NCI-H1930 (cell line): ENCODE results near the gene PRR5L.

Source experiments
- DNase-seq, 2 experiments: peaks; one replicate each; lab custom pipeline; 2025; lab: John Stamatoyannopoulos, UW

Gene PRR5L

DNA sequence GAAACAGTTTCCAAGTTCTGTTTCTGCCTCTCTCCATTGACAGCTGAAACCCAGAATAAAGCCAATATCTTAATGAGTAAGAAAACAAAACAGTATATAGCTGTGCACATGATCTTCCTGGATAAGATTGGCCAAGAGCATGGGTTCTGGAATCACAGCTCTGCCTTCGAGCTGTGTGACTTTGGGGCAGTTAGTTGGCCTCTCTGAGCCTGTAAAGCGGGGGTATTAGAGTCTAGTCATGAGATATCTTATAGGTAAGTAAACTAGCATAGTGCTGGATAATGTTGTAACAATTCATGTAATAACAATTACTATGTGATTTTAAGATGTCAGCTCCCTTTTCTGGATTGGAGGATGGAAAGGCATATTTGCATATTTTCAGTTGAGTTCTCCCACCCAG is 140.5 kb downstream of the PRR5L start:
- no peak for DNase-seq

DNA sequence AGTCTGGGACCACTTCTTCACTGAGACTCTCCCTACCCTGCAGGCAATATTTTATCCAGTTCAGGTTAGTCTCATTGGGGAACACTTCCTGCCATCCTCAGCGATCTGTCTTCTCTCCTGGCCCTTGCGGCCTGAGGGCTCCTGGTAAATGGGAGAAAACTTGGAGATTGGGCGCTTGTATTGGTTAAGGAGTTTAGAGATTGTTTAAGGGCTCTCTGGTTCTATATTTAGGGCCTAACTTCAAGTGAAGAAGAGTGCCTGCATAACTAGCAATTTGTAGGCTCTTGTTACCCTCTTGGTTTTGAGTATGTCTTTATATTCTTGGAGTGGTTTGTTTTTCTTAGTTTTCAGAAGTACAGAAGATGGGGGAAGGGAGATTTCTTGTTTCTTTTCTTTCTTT is 141.3 kb downstream of the PRR5L start:
- DNase-seq: no peak

DNA sequence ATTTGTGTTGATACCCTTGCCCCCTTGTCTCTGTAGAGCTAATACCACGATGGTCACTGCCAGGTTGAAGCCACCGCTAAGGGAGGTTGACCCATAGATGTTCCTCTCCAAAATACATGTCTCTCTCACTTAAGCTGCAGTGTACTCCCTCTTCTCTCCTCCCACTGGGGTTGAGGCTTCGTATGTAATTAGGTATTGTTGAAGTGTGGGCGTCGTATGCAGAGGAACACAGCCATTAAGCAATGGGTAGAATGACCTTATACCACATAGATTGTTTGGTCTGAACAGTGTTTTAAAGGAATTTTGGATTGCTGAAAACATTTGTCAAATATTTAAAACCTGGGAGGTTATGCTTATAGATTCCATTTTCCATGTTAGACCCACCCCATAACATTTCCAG is 142.0 kb downstream of the PRR5L start:
- DNase-seq: no peak

DNA sequence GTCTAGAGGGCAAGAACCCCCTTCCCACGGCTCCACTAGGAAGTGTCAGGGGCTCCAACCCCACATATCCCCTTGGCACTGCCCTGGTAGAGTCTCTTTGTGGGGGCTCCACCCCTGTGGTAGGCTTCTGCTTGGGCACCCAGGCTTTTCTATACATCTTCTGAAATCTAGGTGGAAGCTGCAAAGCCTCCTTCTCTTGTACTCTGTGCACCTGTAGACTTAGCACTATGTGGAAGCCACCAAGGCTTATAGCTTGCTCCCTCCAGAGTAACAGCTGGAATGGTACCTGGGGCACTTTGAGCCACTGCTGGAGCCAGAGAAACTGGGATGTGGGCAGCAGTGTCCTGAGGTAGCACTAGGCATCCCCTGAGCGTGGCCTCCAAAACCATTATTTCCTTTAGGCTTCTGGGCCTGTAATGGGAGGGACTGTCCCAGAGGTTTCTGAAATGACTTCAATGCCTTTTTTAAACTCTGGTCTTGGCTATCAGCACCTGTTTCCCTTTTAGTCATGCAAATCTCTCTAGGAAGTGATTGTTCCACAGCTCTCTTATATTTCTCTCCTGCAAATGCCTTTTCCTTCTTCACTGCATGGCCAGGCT is 145.6 kb downstream of the PRR5L start:
- DNase-seq: no peak

DNA sequence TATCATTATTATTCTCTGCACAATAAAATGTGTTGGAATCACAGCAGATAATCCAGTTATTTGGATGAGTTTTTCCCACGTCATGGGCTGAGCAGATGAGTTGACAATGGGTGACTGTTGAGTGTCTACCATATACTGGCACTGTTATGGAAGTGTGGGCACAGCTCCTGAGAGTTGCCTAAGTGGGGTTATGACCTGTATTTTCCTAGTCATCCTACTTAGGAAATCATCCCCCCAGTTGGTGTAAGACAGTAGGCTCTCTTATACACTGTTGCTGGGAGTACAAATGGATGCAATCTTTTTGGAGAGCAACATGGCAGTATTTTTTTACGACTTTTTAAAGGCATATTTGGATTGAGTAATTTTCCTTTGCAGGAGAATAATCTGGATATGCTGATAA is 147.6 kb downstream of the PRR5L start:
- DNase-seq: no peak

DNA sequence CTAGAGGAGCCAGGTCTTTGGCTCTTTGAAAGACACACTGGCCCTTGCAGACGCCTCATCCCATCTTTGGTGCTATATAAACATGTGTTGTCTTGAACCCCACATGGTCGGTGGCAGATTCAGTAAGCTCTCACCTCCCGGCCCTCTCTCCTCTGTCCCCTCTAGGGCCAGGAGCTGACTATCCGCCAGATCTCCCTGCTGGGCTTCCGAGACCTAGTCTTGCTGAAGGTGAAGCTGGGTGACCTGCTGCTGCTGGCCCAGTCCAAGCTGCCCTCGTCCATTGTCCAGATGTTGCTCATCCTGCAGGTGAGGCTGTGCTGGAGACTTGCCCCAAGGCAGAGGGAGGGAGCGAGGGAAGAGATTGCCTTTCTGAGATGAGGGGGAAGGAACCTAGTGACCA is 150.0 kb downstream of the PRR5L start:
- no peak for DNase-seq

DNA sequence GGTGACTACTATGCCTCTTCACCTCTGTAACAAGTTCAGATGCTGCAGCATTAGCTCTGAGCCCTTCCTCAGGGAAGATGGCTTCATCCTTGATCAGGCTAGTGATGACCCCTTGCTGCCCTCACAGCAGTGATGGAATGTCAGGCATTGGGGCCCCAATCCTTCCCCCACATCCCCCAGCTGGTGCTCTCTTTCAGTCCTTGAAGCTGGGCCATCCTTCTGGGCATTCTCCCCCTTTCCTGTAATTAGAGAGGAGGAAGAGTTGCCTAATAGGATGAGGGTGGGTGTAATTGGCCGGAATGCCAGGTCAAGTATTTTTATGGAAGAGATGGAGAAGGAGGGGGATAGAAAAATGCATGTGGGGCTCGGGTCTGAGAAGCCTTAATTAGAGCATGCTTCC is 151.4 kb downstream of the PRR5L start:
- no peak for DNase-seq

DNA sequence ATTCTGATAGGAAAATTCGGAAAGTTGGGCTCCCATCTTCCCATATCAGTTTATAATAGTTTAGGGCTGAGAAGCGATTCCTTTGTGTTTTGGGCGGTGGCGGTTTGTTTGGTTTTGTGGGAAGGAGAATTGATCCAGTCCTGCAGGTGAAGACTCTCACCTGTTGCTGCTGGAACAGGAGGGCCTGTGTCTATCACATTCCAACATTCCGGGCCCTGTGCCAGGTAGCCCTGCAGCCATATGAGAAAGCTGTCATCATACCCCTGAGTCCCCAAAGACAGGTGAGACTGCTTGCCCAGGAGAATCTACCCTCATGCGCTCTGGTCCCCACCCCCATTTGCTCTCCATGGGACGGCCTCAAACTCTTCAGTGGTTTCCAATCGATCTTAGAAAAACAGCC is 151.9 kb downstream of the PRR5L start:
- DNase-seq: no peak

DNA sequence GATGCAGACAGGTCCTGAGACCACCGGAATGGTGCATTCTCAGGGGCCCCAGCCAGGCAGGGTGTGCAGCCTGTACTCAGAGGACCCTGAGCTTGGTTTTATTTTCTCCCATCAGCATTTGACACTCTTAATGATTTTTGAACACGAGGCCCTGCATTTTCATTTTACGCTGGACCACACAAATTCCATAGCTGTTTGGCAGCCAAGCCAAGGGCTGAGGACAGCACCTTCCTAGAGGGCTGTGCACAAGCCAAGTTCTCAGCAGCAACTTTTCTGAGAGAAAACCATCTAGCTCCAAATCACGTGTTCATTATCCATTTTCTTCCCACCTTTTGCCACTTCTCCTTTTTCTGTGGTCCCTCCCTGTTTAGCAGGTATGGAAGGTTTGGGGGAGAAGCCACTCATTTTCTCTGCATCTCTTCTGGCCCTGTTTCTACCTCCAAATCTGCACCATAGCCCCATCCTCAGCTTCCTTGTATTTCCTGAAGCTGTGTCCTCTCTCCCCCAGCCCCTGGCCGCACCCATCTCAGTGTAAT is 153.5 kb downstream of the PRR5L start:
- DNase-seq: no peak

DNA sequence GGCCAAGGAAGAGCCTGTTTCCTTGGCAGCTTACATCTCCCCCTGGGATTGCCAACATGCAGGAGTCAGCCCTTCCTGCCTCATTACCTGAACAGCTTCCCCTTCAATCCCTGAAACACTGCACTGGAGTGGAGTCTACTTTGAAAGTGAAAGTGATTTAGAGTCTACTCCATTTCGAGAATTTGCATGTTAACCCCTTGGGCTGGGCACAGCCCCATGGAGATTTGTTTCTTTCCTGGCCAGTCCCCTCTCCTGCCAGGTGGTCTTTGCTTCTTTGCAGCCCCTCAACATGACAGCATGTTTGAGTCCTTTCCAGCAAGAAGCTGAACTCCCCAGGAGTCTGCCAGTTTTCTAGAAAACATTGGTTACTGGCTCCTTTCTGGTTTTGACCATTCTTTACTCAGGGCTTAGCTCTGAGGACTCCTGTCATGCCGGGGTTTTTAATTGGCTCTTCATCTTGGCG is 154.1 kb downstream of the PRR5L start:
- DNase-seq: no peak

DNA sequence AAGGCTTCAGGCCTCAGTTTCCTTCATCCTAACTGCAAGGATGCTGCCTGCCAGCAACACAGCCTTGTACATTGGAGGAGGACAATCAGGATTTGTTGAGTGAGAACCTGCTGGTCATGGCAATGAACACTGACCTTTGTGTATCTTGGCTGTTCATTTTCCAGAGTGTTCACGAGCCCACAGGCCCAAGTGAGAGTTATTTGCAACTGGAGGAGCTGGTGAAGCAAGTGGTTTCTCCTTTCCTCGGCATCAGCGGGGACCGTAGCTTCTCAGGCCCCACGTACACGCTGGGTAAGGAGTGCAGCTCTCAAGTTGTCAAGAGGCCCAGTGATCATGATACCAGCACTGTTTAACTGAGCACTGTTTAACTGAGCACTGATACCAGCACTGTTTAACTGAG is 155.0 kb downstream of the PRR5L start:
- no peak for DNase-seq

DNA sequence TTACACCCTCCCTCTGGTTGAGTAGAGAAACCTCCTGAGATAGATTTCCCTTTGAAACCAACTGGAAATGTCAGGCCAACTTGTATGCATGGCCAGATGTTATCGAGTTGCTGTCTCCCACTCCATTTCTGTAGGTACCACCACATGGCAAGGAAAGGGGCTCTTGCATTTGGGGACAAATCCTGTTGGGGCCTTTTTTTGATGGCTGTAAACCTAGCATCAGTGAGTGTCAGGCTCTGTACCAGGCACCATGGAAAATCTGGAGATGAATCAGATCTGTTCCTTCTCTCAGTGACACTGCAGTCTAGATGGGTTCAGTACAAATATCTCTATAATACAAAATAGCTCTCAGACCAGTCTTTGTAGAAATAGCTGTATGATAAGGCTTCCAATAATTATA is 155.6 kb downstream of the PRR5L start:
- DNase-seq: no peak

DNA sequence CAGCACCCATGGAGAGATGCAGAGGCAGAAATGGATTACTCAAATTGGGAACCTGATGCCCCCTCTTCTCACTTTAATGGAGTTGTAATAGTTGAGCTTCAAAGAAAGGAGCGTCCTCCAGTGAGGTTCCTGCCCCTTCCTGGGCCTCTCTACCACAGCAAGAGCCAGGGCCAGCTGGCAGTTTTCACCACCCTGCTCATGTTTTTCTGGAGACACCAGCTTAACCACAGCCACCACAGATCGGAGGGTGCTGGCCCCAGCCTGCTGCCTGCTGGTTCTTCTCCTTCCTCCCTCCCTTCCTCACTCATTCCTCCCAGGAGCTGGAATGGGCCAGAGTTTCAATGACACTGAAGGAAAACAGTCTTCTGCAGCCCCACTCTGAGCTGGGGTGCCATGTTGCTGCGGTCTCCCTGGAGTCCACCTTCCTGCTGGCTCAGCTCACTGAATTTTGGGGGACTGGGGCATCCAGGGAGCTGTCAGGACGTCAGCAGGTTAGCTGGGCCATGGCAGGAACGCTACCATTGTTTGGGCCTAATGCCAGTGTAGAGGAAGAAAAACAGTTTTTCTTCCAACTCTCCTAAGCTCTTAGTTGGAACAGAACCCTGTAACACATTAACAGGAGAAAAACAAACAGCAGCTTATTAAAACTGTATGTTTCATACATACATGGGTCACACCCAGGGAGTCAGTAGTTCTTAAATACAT is 156.3 kb downstream of the PRR5L start:
- no peak for DNase-seq

DNA sequence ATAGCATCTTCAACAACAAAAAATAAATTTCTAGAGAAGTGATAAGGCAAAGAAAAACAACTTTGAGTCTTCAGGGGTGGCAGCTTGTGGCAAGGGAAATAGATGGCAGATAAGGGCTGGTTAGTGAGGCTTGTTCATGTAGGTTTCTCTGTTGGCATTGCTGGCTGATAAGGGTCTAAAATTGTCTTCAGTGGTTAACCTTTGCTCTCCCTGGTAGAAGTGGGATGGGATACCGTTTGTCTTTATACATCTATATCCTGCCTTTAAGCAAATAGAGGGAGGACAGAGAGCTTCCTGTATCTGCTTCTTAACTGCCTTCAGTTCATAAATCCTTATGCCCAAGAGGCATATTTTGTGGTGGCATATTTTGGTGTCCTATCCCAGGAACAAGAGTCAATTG is 156.9 kb downstream of the PRR5L start:
- no peak for DNase-seq

DNA sequence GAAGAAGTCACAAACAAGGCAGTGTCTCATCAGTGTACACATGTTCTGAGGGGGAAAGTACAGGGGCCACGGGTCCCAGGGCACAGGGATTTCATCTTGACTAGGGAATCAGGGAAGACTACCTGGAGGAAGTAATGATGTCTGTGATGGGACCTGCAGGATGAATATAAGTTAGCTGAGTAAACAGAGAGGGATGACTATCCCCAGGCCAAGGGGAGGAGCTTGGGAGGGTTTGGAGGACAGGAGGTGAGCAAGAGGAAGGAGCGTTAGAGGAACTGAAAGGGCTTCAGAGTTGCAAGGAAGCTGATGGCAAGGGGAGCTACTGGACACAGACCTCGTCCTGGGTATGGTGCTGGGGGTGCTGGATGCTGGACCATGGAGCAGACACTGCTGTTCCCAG is 157.6 kb downstream of the PRR5L start:
- no peak for DNase-seq

DNA sequence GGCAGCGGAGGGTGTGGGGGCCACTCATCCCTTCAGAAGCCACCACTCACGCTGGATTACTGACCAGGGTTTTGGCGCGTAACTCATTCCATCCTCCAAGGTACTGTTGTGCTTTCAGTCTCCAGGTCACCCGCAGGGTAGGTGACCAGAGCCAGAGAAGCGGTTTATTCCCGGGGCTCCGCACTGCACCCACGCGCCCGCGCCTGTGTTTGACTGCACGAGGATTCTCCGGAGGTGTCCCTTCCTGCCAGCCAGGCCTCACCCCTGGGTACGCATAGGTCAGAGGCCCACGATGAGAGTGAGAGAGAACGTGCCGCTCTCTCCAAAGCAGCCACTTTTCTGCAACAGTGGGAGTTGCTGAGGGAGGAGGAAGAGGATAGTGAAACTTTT is 158.5 kb downstream of the PRR5L start:
- no peak for DNase-seq

DNA sequence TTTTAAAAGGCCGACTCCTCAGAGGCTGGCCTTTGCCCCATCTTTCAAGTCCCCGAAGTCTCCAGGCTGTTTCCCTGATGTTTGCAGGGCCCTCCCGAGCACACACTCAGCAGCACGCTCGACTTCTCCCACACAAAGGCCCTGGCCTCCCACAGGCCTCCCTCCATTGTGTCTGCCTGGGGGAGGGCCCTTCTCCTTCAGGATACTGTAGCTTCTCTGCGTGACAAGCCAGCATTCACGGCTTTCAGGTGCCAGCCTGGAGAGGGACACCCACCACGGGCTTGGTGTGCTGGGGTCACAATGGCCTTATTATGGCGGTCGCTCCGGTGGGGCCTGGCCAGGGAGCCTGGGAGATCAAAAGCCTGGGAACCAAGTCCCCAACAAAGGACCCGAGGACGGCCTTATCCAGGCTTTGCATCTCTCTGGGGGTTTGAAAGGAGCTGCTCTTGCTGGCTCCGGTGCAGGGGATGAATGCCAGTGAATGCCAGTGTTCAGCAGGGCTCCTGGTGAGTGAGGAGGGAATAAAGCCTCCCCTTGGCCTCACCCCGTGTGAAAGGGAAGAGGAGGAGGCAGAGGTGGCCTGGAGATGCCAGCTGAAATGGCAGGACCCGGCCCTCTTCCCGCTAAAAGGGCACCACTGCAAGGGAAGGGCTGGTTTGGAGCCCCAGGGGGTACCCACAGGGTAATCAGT is 159.0 kb downstream of the PRR5L start:
- DNase-seq: no peak

DNA sequence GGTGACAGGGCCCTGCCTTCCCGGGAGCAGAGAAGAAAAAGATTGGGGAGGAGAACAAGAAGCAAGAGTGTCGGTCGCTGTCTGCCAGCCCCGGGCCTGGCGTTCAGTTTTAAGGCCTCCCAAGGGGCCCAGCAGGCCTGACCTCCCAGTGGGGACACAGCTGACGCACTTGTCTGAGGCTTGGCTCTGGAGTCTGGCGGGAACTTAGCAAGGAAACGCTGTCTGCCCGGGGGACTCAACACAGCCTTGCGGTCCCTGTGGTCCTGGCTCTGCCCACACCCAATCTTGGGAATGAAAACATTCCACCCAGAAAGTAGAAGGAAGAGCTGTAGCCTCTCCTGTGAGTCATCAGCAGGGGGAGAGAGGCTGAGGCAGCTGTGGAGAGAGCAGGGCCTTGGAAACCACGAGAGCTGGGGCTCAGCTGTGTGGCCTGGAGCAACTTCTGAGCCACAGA is 159.6 kb downstream of the PRR5L start:
- no peak for DNase-seq

DNA sequence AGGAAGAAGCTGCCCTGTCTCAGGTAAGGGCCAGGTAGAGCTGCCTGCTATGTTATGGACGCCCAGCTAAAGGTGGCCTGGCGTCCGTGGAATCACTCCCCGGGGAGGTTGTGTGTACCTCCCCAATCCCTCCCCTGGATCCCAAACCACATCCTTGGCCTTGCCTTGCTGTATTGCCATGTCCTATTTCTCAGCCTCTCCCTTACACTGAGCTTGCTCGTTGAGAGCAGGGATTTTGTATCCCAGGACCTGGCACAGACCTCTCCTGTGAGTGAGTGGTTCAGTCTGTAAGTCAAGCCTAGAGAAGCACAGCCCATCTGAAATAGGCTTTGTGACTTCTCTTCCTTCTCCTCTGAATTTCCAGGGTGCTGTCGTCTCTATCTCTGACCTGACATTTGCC is 160.1 kb downstream of the PRR5L start:
- DNase-seq: no peak

DNA sequence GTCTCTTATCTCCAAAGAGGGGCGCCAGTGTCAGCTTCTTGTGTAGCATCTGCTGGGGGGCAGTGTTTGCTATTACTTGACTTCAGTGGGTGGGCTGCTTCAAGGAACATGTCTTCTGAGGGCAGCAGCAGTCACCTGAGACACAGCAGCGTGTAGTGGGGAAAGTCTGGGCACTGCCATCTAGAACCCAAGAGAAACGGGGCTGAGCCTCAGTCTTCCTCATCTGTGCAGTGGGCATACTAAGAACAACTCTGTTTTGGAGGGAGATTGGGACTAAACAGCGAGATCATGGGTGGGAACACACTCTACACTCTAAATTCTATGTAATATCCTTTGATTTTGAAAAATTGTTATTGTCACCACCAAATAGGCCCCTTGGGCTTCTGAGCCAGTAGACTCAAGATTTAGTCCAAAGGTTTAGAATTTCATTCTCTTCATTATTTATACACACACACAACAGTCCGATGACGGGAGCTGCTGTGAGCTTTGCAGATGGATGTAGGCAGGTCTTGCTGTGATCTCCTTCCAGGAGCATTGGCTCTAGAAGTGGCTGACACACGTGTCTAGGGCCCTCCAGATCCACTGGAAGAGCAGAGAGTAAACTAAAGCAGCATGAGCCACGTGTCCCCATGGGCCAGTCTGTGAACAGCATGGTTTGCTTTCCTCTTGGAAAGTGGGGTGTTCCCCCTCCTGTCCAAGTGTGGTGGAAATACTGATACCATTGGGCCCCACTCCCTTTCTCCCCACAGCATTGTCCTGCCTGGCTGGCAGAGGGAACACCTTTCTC is 162.2 kb downstream of the PRR5L start:
- DNase-seq: no peak

DNA sequence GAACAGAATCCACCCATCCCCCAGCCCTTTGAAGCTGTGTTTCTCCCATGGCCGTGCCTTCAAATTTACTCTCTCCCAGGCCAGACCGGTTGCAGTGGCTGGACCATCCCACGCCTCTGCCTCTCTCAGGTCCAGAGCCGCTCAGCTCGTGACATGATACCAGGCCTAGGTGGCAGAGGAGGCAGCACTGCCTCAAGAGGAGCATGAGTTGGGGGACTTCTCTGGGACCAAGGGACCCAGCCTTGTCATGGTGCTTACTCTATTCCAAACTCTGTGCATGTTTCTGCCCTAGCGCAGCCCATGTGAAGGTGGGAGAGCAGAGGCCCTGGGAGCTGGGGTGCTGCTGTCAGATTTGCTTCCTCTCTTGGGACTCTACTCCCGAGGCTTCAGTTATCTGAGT is 163.0 kb downstream of the PRR5L start:
- no peak for DNase-seq

DNA sequence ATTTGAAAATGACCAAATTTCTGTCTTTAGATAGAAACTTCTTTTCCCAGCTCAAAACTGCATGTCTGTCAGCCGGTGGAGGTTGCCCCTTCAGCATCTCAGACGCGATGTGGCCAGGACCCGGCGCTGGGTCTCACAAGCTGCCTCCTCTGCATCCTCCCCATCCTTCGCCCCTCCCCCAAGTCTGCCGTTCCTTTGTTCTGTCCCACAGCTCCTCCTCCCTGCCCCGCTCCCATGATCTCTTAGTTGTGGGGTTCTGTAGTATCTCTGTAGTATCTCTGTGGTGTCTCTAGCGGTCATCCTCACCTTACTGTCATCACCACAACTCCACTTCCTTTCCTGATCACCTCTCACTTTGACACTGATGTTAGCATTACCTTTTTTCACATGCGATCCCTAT is 164.1 kb downstream of the PRR5L start:
- DNase-seq: no peak
